ENCODE results near the gene ARL4D. TPM values are rescaled to one million over a fixed set of nuclear protein-coding genes. Genes with fewer than 3 reads are reported as not detected.
A peak's percentile ranks its signal among the peaks of the same experiment; 100 is the strongest.

ARL4D gene
- total and polyA plus RNA-seq, 2 of the 4 experiments (the other 2 are of a cell fraction) = 12.5 to 30.7 TPM

DNA sequence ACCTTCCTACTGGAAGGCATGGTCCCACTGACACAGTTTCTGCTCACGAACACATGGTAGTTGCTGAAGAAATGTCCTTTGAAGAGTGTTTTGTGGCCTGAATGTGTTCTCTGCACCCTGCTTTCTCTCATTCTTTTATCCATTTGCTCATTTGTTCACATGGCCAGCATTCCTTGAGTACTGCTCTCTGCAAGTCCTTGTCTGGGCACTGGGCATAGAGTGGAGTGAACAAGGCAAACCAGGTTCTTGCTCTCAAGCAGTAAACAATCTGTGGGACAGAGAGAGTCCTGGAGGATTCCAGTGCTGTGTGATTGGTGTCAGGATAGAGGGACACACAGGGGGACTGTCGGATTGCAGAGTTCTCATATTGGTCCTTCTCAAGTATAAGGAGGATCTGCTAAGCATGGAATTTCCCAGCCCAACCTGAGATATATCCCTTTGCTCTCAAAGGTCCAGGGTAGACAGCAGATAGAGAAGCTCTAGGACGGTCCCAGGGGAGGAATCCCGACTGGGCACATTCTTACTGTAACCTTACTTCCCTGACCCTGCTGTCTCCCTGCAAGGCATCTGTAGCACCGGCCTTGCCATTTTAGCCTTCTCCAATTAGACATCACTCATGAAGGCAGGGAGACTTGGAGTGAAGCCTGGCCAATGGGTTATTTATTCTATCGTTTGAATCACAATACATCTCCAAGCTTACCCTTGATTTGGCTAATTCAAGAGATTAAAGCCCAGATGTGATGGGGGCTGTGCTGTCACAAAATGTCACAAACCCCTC, 32.3 kb downstream of the ARL4D start:
- no TSS peak for BruUV-seq (replicated peaks)
- Histone ChIP-seq H3K27ac (ENCODE audit: insufficient read depth, low read length) (no peak overlapping the region), H3K9me3 (ENCODE audit: control insufficient read depth, insufficient read depth, low read length) (no peaks in the 10 kb centered on the region), H2BK120ac (ENCODE audit: low read depth, low read length) (no peak overlapping the region), H2AK9ac (replicated peaks; ENCODE audit: low read depth, low read length, poor library complexity) (no peak overlapping the region), H3K9me1 (ENCODE audit: insufficient read depth, low read length) (no peaks in the 10 kb centered on the region), H3K18ac (ENCODE audit: low read depth, low read length) (no peak overlapping the region), H3K27me3 (ENCODE audit: control insufficient read depth, insufficient read depth, low read length) (no peaks in the 10 kb centered on the region), H3K14ac (replicated peaks; ENCODE audit: low read depth, low read length) (no peak overlapping the region), H3K79me1 (ENCODE audit: low read depth in 1 of 2, low read length in 2 of 2) (no peaks in the 10 kb centered on the region), H3K4ac (ENCODE audit: low read depth, low read length) (no peak overlapping the region), H4K20me1 (ENCODE audit: insufficient read depth, low read length) (no peaks in the 10 kb centered on the region), H2BK15ac (ENCODE audit: low read depth, low read length) (no peak overlapping the region), H3K4me1 (ENCODE audit: control insufficient read depth, insufficient read depth, low read length) (peaks cover 7% of the 10 kb centered on the region), H3K9ac (ENCODE audit: low read depth, low read length) (no peak overlapping the region), H3K4me2 (ENCODE audit: low read depth, low read length) (0 out of 2 replicates have a peak overlapping the region, but pooled peaks have one; percentile 4), H3K4me3 (ENCODE audit: insufficient read depth, low read depth, low read length) (no peak overlapping the region), H4K91ac (ENCODE audit: insufficient read depth, low read depth, low read length) (no peak overlapping the region), H4K8ac (ENCODE audit: low read depth in 2 of 2, low read length in 2 of 2) (no peak overlapping the region), H3K56ac (ENCODE audit: extremely low read depth, insufficient read depth, low read length) (no peak overlapping the region), H2AK5ac (ENCODE audit: low read depth, low read length) (0 out of 2 replicates have a peak overlapping the region, but pooled peaks have one; percentile 33), H3K23ac (ENCODE audit: low read depth, low read length) (no peak overlapping the region), H2BK20ac (ENCODE audit: low read depth, low read length) (no peak overlapping the region), H3K36me3 (ENCODE audit: control insufficient read depth, insufficient read depth, low read length) (no peaks in the 10 kb centered on the region), H2AFZ (replicated peaks; ENCODE audit: low read length, poor library complexity) (no peak overlapping the region), H2BK5ac (ENCODE audit: low read depth, low read length, poor library complexity, severe bottlenecking) (no peak overlapping the region), H4K5ac (ENCODE audit: low read depth, low read length) (no peak overlapping the region)
- no peak for ATAC-seq (ENCODE audit: low read depth)
- POLR2A ChIA-PET (ENCODE audit: unreplicated experiment) = no interaction called here
- in situ Hi-C loops (cut with MboI; ENCODE audit: low sequenced_read_pairs) = no loop called here
- intact Hi-C loops (cut with micrococcal nuclease) = no loop called here
- TF ChIP-seq NFE2L2 (IDR thresholded peaks at IDR 0.05; ENCODE audit: low read depth, low read length) (no peak), SMC3 (IDR thresholded peaks at IDR 0.05; ENCODE audit: low read depth, low read length) (no peak), MAZ (IDR thresholded peaks at IDR 0.05; ENCODE audit: borderline replicate concordance, low read depth, low read length) (no peak), MXI1 (IDR thresholded peaks at IDR 0.05; ENCODE audit: borderline replicate concordance, low read depth, low read length) (no peak), FOS (IDR thresholded peaks at IDR 0.05; ENCODE audit: low read depth, low read length) (no peak), RAD21 (IDR thresholded peaks at IDR 0.05; ENCODE audit: low read length) (no peak)
- TF ChIP-seq, protein P1, sequence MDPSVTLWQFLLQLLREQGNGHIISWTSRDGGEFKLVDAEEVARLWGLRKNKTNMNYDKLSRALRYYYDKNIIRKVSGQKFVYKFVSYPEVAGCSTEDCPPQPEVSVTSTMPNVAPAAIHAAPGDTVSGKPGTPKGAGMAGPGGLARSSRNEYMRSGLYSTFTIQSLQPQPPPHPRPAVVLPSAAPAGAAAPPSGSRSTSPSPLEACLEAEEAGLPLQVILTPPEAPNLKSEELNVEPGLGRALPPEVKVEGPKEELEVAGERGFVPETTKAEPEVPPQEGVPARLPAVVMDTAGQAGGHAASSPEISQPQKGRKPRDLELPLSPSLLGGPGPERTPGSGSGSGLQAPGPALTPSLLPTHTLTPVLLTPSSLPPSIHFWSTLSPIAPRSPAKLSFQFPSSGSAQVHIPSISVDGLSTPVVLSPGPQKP (IDR thresholded peaks at IDR 0.05; ENCODE audit: borderline replicate concordance, low read depth, low read length) = no peak
- dilution Hi-C loops (cut with HindIII; ENCODE audit: low sequenced_read_pairs, unreplicated experiment) = no loop called here
- no CpG with 5 or more reads among the region's 6 CpGs for WGBS, 2 experiments (ENCODE audit: extremely low coverage in 2 of 2, insufficient read length in 1 of 2)
- no peak for DNase-seq
- CTCF ChIA-PET = interaction anchor here (0.6 kb wide), 2 partner anchors 41 to 234 kb away, joined by 5 read pairs; no protein-coding TSS in a partner anchor
